NCI-H146 treated with DMSO at 0.1 percent for 48 hours (cell line): ENCODE measurements around the gene EDIL3.

Experiments
- DNase-seq: peaks from one replicate; lab custom pipeline; 2025; ENCODE audit not compliant: unreplicated experiment; lab: John Stamatoyannopoulos, UW

Gene EDIL3

GRCh38 chr5:84265130-84265529 lies 119.5 kb downstream of the EDIL3 start:
- no peak for DNase-seq

GRCh38 chr5:84260939-84261338 lies 123.7 kb downstream of the EDIL3 start:
- DNase-seq = no peak

- no peak for DNase-seq
These were observed 124.5 kb downstream of the EDIL3 start for GRCh38 chr5:84260140-84260539.

GRCh38 chr5:84259283-84260045 lies 125.2 kb downstream of the EDIL3 start:
- DNase-seq = no peak

- DNase-seq = no peak
These were observed 127.6 kb downstream of the EDIL3 start for GRCh38 chr5:84257061-84257460.

GRCh38 chr5:84255315-84255714 lies 129.4 kb downstream of the EDIL3 start:
- DNase-seq = no peak

GRCh38 chr5:84253946-84254345 lies 130.7 kb downstream of the EDIL3 start:
- DNase-seq = no peak

GRCh38 chr5:84251503-84251902 lies 133.2 kb downstream of the EDIL3 start:
- no peak for DNase-seq

- no peak for DNase-seq
These were observed 134.6 kb downstream of the EDIL3 start for GRCh38 chr5:84249918-84250630.

GRCh38 chr5:84248013-84248412 lies 136.7 kb downstream of the EDIL3 start:
- no peak for DNase-seq

- DNase-seq = no peak
These were observed 142.4 kb downstream of the EDIL3 start for GRCh38 chr5:84242286-84242685.

GRCh38 chr5:84239494-84239893 lies 145.2 kb downstream of the EDIL3 start:
- no peak for DNase-seq

GRCh38 chr5:84237126-84237525 lies 147.6 kb downstream of the EDIL3 start:
- no peak for DNase-seq

GRCh38 chr5:84231433-84231832 lies 153.2 kb downstream of the EDIL3 start:
- no peak for DNase-seq

GRCh38 chr5:84229045-84229444 lies 155.6 kb downstream of the EDIL3 start:
- no peak for DNase-seq

- DNase-seq = no peak
These were observed 156.4 kb downstream of the EDIL3 start for GRCh38 chr5:84228266-84228665.

GRCh38 chr5:84227236-84227635 lies 157.4 kb downstream of the EDIL3 start:
- DNase-seq = no peak

- DNase-seq = no peak
These were observed 166.1 kb downstream of the EDIL3 start for GRCh38 chr5:84218546-84218945.

- no peak for DNase-seq
These were observed 169.2 kb downstream of the EDIL3 start for GRCh38 chr5:84215521-84215920.

GRCh38 chr5:84213861-84214260 lies 170.8 kb downstream of the EDIL3 start:
- DNase-seq = no peak

GRCh38 chr5:84213212-84213611 lies 171.5 kb downstream of the EDIL3 start:
- no peak for DNase-seq

GRCh38 chr5:84204772-84205171 lies 179.9 kb downstream of the EDIL3 start:
- no peak for DNase-seq

- DNase-seq = no peak
These were observed 182.5 kb downstream of the EDIL3 start for GRCh38 chr5:84202136-84202535.
